Measurements from ENCODE around the gene CDKL4. TPM values are rescaled to one million over a fixed set of nuclear protein-coding genes. Genes with fewer than 3 reads are reported as not detected.

Gene CDKL4
- not detected for polyA plus RNA-seq (2013, experiment 1 of 2)
- not detected for polyA plus RNA-seq (2013, experiment 2 of 2)

- Histone ChIP-seq H3K27me3 (ENCODE audit: insufficient read depth, low read length) (no peaks in the 10 kb centered on the region), H3K27ac (ENCODE audit: low read depth, low read length) (no peak within 1 kb of the TSS), H3K36me3 (ENCODE audit: insufficient read depth, low read length) (no peaks in the 10 kb centered on the region), H3K4me1 (ENCODE audit: insufficient read depth, low read length) (peaks cover 10% of the 10 kb centered on the region), H3K9ac (ENCODE audit: low read depth, low read length) (no peak within 1 kb of the TSS), H3K9me3 (ENCODE audit: insufficient read depth, low read depth, low read length) (no peaks in the 10 kb centered on the region), H3K4me3 (ENCODE audit: low read length) (peak within 1 kb of the TSS; percentile 41; the same call in 1 of the 2 replicates)
- WGBS: 95% methylated on average over 58 of the region's 58 CpGs
These were observed at the start of gene CDKL4 for GRCh38 chr2:39243469-39244123. TSS of gene CDKL4 (minus strand) at chr2:39243970.

GRCh38 chr2:39290433-39290832, 46.7 kb upstream of the CDKL4 start:
- WGBS: 98% methylated on average over 5 of the region's 6 CpGs

GRCh38 chr2:39289609-39290008, 45.8 kb upstream of the CDKL4 start:
- no peak overlapping the region for H3K4me3 ChIP-seq (ENCODE audit: low read length)
- no peak overlapping the region for H3K9ac ChIP-seq (ENCODE audit: low read depth, low read length)
- H3K9me3 ChIP-seq (ENCODE audit: insufficient read depth, low read depth, low read length): no peaks in the 10 kb centered on the region
- H3K27me3 ChIP-seq (ENCODE audit: insufficient read depth, low read length): no peaks in the 10 kb centered on the region
- H3K36me3 ChIP-seq (ENCODE audit: insufficient read depth, low read length): peaks cover 87% of the 10 kb centered on the region
- no peak overlapping the region for H3K27ac ChIP-seq (ENCODE audit: low read depth, low read length)
- H3K4me1 ChIP-seq (ENCODE audit: insufficient read depth, low read length): no peaks in the 10 kb centered on the region

More at GRCh38 chr2:39290433-39290832, 46.7 kb upstream of the CDKL4 start:
- no peaks in the 10 kb centered on the region for H3K4me1 ChIP-seq (ENCODE audit: insufficient read depth, low read length)
- H3K9ac ChIP-seq (ENCODE audit: low read depth, low read length): no peak overlapping the region
- peaks cover 80% of the 10 kb centered on the region for H3K36me3 ChIP-seq (ENCODE audit: insufficient read depth, low read length)
- no peaks in the 10 kb centered on the region for H3K27me3 ChIP-seq (ENCODE audit: insufficient read depth, low read length)
- H3K27ac ChIP-seq (ENCODE audit: low read depth, low read length): no peak overlapping the region
- no peaks in the 10 kb centered on the region for H3K9me3 ChIP-seq (ENCODE audit: insufficient read depth, low read depth, low read length)
- no peak overlapping the region for H3K4me3 ChIP-seq (ENCODE audit: low read length)

- WGBS: 93% methylated on average over 1 of the region's 1 CpG
- no peaks in the 10 kb centered on the region for H3K27me3 ChIP-seq (ENCODE audit: insufficient read depth, low read length)
- peaks cover 3% of the 10 kb centered on the region; the same call in 1 of the 2 replicates for H3K4me1 ChIP-seq (ENCODE audit: insufficient read depth, low read length)
- no peak overlapping the region for H3K27ac ChIP-seq (ENCODE audit: low read depth, low read length)
- no peak overlapping the region for H3K4me3 ChIP-seq (ENCODE audit: low read length)
- no peak overlapping the region for H3K9ac ChIP-seq (ENCODE audit: low read depth, low read length)
- no peaks in the 10 kb centered on the region for H3K9me3 ChIP-seq (ENCODE audit: insufficient read depth, low read depth, low read length)
- H3K36me3 ChIP-seq (ENCODE audit: insufficient read depth, low read length): peaks cover 70% of the 10 kb centered on the region
These were observed 39.8 kb upstream of the CDKL4 start for GRCh38 chr2:39283561-39283960.

- Histone ChIP-seq H3K9me3 (ENCODE audit: insufficient read depth, low read depth, low read length) (no peaks in the 10 kb centered on the region), H3K27ac (ENCODE audit: low read depth, low read length) (no peak overlapping the region), H3K9ac (ENCODE audit: low read depth, low read length) (no peak overlapping the region), H3K4me1 (ENCODE audit: insufficient read depth, low read length) (peaks cover 3% of the 10 kb centered on the region; the same call in 1 of the 2 replicates), H3K27me3 (ENCODE audit: insufficient read depth, low read length) (no peaks in the 10 kb centered on the region), H3K4me3 (ENCODE audit: low read length) (no peak overlapping the region), H3K36me3 (ENCODE audit: insufficient read depth, low read length) (peaks cover 65% of the 10 kb centered on the region)
- 59% methylated on average over 3 of the region's 3 CpGs for WGBS
These were observed 37.6 kb upstream of the CDKL4 start for GRCh38 chr2:39281391-39281790.

- H3K4me3 ChIP-seq (ENCODE audit: low read length): no peak overlapping the region
- 97% methylated on average over 1 of the region's 1 CpG for WGBS
- no peaks in the 10 kb centered on the region for H3K4me1 ChIP-seq (ENCODE audit: insufficient read depth, low read length)
- H3K36me3 ChIP-seq (ENCODE audit: insufficient read depth, low read length): peaks cover 84% of the 10 kb centered on the region
- no peaks in the 10 kb centered on the region for H3K9me3 ChIP-seq (ENCODE audit: insufficient read depth, low read depth, low read length)
- H3K9ac ChIP-seq (ENCODE audit: low read depth, low read length): no peak overlapping the region
- no peak overlapping the region for H3K27ac ChIP-seq (ENCODE audit: low read depth, low read length)
- no peaks in the 10 kb centered on the region for H3K27me3 ChIP-seq (ENCODE audit: insufficient read depth, low read length)
These were observed 31.2 kb upstream of the CDKL4 start for GRCh38 chr2:39275016-39275415.

GRCh38 chr2:39269941-39270340, 26.2 kb upstream of the CDKL4 start:
- H3K27ac ChIP-seq (ENCODE audit: low read depth, low read length): no peak overlapping the region
- 96% methylated on average over 3 of the region's 3 CpGs for WGBS
- no peak overlapping the region for H3K4me3 ChIP-seq (ENCODE audit: low read length)
- no peak overlapping the region for H3K9ac ChIP-seq (ENCODE audit: low read depth, low read length)
- H3K27me3 ChIP-seq (ENCODE audit: insufficient read depth, low read length): no peaks in the 10 kb centered on the region
- H3K9me3 ChIP-seq (ENCODE audit: insufficient read depth, low read depth, low read length): no peaks in the 10 kb centered on the region
- peaks cover 65% of the 10 kb centered on the region for H3K36me3 ChIP-seq (ENCODE audit: insufficient read depth, low read length)
- no peaks in the 10 kb centered on the region for H3K4me1 ChIP-seq (ENCODE audit: insufficient read depth, low read length)

- peaks cover 59% of the 10 kb centered on the region for H3K36me3 ChIP-seq (ENCODE audit: insufficient read depth, low read length)
- H3K9ac ChIP-seq (ENCODE audit: low read depth, low read length): no peak overlapping the region
- no peaks in the 10 kb centered on the region for H3K9me3 ChIP-seq (ENCODE audit: insufficient read depth, low read depth, low read length)
These were observed 23.2 kb upstream of the CDKL4 start for GRCh38 chr2:39266916-39267434.

GRCh38 chr2:39266139-39266805, 22.5 kb upstream of the CDKL4 start:
- Histone ChIP-seq H3K9me3 (ENCODE audit: insufficient read depth, low read depth, low read length) (no peaks in the 10 kb centered on the region), H3K27me3 (ENCODE audit: insufficient read depth, low read length) (no peaks in the 10 kb centered on the region), H3K27ac (ENCODE audit: low read depth, low read length) (no peak overlapping the region), H3K36me3 (ENCODE audit: insufficient read depth, low read length) (peaks cover 53% of the 10 kb centered on the region), H3K9ac (ENCODE audit: low read depth, low read length) (no peak overlapping the region), H3K4me1 (ENCODE audit: insufficient read depth, low read length) (no peaks in the 10 kb centered on the region), H3K4me3 (ENCODE audit: low read length) (no peak overlapping the region)
- WGBS: 98% methylated on average over 2 of the region's 3 CpGs

More at GRCh38 chr2:39266916-39267434, 23.2 kb upstream of the CDKL4 start:
- Histone ChIP-seq H3K27ac (ENCODE audit: low read depth, low read length) (no peak overlapping the region), H3K27me3 (ENCODE audit: insufficient read depth, low read length) (no peaks in the 10 kb centered on the region), H3K4me3 (ENCODE audit: low read length) (no peak overlapping the region), H3K4me1 (ENCODE audit: insufficient read depth, low read length) (no peaks in the 10 kb centered on the region)
- WGBS: 94% methylated on average over 3 of the region's 3 CpGs

GRCh38 chr2:39265315-39265714, 21.5 kb upstream of the CDKL4 start:
- Histone ChIP-seq H3K27me3 (ENCODE audit: insufficient read depth, low read length) (no peaks in the 10 kb centered on the region), H3K9me3 (ENCODE audit: insufficient read depth, low read depth, low read length) (no peaks in the 10 kb centered on the region), H3K4me1 (ENCODE audit: insufficient read depth, low read length) (no peaks in the 10 kb centered on the region), H3K36me3 (ENCODE audit: insufficient read depth, low read length) (peaks cover 51% of the 10 kb centered on the region), H3K27ac (ENCODE audit: low read depth, low read length) (no peak overlapping the region), H3K9ac (ENCODE audit: low read depth, low read length) (no peak overlapping the region), H3K4me3 (ENCODE audit: low read length) (no peak overlapping the region)
- WGBS: 91% methylated on average over 2 of the region's 2 CpGs

- H3K27me3 ChIP-seq (ENCODE audit: insufficient read depth, low read length): no peaks in the 10 kb centered on the region
- WGBS: 93% methylated on average over 1 of the region's 1 CpG
- no peak overlapping the region for H3K9ac ChIP-seq (ENCODE audit: low read depth, low read length)
- no peak overlapping the region for H3K27ac ChIP-seq (ENCODE audit: low read depth, low read length)
- peaks cover 54% of the 10 kb centered on the region for H3K36me3 ChIP-seq (ENCODE audit: insufficient read depth, low read length)
- no peaks in the 10 kb centered on the region for H3K9me3 ChIP-seq (ENCODE audit: insufficient read depth, low read depth, low read length)
- H3K4me3 ChIP-seq (ENCODE audit: low read length): no peak overlapping the region
- H3K4me1 ChIP-seq (ENCODE audit: insufficient read depth, low read length): no peaks in the 10 kb centered on the region
These were observed 21.0 kb upstream of the CDKL4 start for GRCh38 chr2:39264733-39265132.
